Occipital lobe (tissue), 2 donors: ENCODE data around the gene ERI3. TPM values are rescaled to one million over a fixed set of nuclear protein-coding genes. Genes with fewer than 3 reads are reported as not detected.

ENCODE experiments used
- DNase-seq: peaks from one replicate; lab custom pipeline; 2025; lab: John Stamatoyannopoulos, UW
- total RNA-seq: library from RNA; depleted of rRNA; stranded (reverse); fragments of >200 nt; gene quantifications from one replicate; pipeline ENCODE4 v1.2.3, GENCODE V29; 2014

ERI3 gene
- total RNA-seq, 1 donor from 2014 or later, result 99.2 TPM

- no peak for DNase-seq
These were observed 36.7 kb downstream of the ERI3 start for GRCh38 chr1:44318097-44319088.

DNA sequence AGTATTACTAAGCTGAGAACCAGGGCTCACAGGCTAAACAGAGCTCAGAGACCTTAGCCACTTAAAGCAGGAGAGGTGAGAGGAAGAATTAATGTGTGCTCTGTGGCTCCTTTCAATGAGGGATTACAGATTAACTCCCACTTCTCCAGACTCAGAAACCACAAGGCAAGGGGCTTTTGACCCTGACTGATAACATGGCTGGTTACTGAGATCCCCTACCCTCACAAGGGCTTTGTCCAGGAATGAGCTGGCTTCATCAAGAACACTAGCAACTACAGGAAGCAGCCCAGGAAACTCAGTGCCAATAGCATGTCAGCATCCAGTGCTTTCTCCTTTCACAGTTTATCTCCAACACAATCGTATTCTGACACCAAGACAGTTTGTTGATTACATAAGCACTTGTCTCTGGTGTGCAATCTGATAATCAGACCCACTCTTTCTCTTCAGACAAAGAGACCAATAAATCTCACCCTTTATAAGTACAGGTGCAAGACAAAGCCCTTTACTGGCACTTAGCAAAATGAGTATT lies 38.8 kb downstream of the ERI3 start:
- no peak for DNase-seq

GRCh38 chr1:44315521-44315920 lies 39.5 kb downstream of the ERI3 start:
- DNase-seq, result no peak

GRCh38 chr1:44314452-44314851 lies 40.6 kb downstream of the ERI3 start:
- DNase-seq, result no peak

DNA sequence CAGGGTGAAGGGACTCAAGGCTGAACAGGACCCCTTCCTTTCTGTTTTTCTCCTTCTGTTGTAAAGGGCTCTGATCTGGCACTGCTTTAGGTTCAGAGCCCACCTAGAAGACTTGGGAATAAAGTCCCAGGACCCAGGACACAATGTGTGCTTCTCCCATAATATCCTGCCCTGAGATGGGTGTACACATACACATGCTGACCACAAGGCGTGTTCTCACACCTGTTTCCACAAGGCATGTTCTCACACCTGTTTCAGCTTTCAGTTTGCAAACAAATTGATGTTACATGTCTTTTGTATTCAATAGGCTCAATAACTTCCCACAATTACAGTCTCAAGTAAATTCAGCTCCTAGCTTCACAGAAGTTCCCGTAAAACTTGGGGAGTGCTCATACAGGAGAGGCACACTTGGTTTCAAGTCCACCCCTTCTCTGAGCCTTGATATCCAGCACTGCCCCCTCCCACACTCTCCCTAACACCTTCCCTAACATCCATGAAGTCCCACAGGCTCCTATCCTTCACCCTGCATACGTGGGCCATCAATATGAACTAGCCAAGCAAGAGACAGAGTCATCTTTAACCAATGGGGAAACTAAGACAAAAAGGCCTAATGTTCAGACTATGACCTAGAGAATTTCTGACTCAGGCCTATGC lies 41.7 kb downstream of the ERI3 start:
- DNase-seq, result no peak

DNA sequence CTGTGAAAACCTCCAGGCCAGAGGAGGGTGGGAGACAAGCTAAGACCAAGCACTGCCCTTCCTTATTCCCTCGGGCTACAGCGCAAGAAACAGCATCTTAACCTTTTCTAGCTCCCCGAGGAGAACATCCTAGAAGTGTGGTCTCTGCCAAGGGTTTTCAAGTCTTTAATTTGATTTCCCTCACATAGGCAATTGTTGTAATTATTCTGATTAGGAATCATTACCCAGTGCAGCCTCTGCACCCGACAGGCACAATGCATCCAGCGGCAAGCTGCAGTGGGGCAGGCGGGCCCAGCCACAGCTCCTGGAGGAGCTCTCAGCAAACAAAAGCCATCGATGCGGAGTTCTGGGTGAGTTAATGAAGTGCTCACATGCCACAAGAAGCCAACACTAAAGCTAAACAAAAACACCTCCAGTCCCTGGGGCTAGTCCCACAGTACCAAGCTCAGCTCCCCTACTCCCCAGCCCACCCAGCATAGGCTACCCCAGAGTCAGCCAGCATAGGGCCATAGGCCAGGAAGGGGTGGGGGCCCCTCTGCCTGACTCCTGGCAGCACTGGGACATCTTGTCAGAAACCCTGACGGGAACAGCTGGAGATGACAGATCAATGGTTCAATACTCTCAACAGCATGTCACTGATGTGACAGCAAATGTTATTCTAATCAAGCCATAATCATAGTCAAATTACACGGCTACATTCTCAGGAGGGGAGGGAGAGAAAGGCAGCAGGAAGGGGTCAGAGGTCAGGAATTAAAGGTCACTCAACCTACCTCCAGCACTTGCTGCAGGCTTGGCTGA lies 42.5 kb downstream of the ERI3 start:
- DNase-seq, result no peak

DNA sequence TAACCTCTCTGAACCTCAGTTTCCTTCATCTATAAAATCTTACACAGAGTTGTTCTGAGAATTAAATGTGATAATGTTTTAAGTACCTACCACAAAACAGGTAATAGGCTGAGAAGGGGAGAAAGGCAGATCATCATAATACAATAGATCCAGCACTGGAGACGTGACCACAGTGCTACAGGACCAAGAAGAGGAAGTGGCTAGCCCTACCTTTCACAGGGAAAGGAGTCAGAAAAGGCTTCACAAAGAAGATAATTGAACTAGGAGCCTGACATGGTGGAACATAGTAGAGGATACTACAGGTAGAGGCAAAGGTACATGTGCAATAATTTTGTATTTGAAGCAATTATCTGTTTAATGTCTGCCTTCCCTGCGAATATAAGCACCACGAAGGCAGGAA lies 45.1 kb downstream of the ERI3 start:
- no peak for DNase-seq

DNA sequence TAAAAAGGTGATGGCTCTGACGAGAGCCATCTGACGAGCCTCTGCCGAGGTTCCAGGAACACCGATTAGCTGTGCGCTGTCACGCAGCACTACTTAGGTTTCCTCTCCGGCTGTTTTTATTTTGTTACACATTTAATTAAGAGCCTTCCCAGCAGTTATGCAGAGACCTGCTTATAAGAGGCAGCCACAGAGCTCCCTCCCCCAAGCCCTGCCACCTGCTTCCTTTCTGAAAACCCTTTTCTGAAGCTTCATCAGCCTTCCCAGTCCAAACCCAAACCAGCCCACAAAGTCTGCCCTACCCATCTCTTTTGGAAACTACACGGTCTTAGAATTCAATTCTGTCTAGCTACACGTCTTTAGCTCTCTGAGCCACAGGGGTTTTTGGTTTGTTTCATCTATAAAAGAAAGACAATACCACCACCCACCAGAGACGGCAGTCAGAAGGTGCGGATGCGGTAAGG lies 49.1 kb downstream of the ERI3 start:
- no peak for DNase-seq

- DNase-seq, result no peak
These were observed 51.5 kb downstream of the ERI3 start for GRCh38 chr1:44303532-44303931.

GRCh38 chr1:44302541-44302940 lies 52.5 kb downstream of the ERI3 start:
- no peak for DNase-seq

DNA sequence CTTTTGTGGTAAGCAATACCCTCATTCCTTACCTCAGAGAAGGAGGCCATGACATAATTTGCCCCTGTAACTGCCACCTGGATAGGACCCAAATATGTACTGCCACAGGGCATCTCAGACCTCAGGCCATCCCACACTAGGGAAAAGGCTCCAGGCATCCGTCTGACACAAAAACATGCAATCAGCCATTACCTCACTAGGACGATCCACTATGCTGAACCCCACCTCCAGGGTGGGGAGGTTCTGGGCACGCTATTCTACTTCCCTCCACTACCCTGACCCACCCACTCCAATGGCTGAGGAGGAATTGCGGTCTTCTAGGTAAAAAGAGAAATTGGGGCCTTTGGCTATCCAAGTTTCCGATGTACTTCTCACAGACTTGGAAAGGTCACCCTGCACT lies 53.6 kb downstream of the ERI3 start:
- no peak for DNase-seq

- no peak for DNase-seq
These were observed 54.2 kb downstream of the ERI3 start for GRCh38 chr1:44300852-44301251.

GRCh38 chr1:44297695-44298400 lies 57.2 kb downstream of the ERI3 start:
- no peak for DNase-seq

DNA sequence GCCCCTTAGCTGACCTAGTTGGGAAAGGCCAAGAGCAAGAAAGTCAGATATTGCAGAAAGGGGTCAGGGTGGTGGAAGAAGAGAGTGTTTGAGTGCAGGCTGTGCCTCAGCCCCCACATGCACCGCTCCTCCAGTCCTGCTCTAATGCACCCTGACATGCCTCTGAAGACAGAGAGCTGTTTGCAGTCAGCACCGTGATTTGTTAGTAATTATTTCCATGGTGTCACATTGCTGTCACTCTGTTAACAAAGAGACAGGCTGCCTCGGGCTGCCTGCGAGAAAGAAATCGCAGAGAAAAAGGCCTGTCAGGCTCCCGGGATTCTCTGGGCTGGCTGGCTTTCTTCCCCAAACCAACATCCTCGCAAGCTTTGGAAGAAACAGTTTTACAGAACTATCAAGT lies 58.3 kb downstream of the ERI3 start:
- no peak for DNase-seq

GRCh38 chr1:44296086-44296485 lies 59.0 kb downstream of the ERI3 start:
- DNase-seq, result no peak

DNA sequence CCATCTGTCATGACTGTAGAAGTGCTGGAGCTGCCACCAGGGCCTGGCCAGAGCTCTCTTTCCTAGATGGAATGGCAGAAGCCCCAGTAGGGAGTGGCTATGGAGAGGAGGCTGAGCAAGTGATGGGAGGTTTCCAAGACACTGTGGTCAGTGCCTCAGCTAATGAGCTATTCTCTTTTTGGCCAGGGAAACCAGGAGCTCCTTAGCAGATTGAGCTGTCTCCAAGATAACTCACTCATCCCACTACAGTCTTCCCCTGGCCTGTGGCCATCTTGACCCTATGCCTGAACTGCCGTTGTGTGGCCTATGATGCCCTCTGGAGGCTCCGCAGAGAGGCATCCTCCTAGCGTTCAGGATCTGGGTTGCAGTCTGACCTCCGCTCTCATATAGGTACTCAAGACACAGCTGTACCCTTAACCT lies 60.5 kb downstream of the ERI3 start:
- DNase-seq, result no peak

DNA sequence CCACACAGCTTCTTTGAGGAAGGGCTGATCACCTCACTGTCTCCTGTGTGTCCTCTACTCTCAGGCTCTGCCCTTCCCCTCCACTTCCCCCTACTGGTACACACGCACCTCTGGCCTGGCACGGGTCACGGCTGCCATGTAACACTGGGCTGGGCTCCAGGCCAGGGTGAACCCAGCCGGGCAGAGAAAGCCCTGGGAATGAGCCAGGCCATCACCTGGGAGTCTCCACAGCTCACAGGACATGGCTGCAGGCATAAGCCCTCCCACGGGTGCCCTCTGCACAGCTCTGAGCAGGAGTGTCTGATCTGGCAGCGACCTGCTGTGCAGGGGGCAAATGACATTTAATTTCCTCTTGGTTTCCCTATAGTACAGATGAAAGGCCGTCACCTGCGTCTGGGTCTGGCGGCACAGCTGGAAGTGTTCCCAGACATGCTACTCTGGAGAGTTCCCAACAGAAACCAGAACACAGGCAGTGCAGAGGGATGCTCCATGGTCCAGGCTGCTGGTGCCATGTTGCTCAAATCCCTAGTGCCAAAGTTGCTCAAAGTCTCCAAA lies 61.2 kb downstream of the ERI3 start:
- DNase-seq, result no peak

- no peak for DNase-seq
These were observed 62.4 kb downstream of the ERI3 start for GRCh38 chr1:44292651-44293050.

DNA sequence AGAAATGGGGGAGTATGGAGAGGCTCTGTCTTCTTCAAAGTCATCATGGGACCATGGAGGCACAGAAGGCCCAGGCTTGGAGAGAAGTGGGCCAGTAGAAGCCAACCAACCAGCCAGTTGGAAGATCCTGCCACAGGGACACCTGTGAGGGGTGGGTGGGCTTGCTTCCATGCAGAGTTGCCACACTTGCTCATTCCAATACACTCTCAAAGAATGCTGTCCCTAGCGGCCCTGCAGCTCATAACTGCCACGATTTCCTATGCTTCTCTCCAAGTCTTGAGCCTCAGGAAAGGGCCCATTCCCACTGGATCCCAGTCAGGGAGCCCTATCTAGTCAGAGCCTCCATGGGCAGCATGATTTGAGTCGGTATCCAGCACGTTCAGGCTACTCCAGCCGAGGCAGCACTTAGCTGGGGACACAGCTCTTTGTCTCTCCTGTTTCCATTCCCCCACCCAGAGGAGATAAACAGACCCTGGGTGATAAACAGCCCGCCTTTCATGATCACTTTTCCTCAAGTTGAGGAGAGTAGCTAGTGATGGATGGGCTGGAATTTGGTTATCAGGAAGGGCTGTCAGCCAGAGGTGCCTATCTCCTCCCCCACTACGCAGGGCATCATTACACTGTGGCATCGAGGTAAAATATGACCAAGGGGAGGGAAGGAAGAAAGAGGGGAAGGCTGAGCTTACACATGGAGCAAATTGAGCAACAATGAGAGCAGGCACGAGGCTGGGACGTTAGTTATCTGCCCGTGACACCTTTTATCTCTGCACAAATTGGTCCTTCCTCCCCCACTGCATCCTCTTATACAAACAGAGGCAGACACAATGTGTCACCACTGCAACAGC lies 64.6 kb downstream of the ERI3 start:
- no peak for DNase-seq

- DNase-seq, result no peak
These were observed 65.5 kb downstream of the ERI3 start for GRCh38 chr1:44289530-44289929.
